A549 treated with CORT108297 at 1 μM for 4 hours (cell line): ENCODE results near the gene UHRF1. TPM values are rescaled to one million over a fixed set of nuclear protein-coding genes. Genes with fewer than 3 reads are reported as not detected.

Experiments
- total RNA-seq: library from RNA; stranded (reverse); fragments of 200-300 nt; extraction: Qiagen RNA extraction; gene quantifications from 5 replicates; pipeline ENCODE4 v1.2.3, GENCODE V29; 2022

UHRF1 gene
- total RNA-seq = 42.9 to 49.8 TPM (median 46.6 TPM) in 5 replicates

DNA sequence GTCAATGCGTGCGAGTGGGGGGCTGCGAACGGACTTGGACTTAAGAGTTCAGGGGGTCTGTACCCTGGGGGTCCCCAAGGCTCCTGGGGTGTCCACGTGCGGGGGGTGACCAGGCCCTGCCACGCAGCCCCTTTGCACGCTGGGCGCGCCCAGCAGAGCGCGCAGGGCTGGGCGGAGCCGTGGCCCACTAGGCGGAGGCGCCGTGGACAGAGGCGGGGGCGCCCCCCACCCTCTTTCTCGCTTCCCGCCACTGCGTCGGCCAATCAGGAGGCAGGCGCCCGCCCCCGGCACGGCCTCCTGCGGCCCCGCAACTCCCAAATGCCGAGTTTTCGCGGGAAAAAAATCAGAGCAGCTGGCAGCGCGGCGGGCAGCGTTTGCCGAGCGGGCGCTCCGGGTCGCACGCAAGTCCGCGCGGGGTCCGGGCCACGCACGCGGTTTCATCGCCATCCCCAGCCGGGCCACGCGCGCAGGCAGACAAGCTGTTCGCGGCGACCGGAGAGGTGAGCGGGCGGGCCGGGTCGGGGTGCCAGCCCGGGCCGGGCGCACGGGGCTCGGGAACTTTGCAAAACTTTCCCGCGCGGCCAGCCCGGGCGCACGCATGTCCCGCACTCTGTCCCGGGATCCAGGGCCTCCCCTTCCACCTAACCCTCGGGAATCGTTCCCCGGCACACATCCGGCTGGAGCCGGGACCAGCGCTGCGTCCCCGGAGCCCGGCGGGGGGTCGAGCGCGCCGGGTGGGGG is at the start of gene UHRF1:
UHRF1 (plus strand) TSS at position 346 of the 741 bp plus-strand sequence. CDS start 1,385 bp downstream, outside the sequence.

DNA sequence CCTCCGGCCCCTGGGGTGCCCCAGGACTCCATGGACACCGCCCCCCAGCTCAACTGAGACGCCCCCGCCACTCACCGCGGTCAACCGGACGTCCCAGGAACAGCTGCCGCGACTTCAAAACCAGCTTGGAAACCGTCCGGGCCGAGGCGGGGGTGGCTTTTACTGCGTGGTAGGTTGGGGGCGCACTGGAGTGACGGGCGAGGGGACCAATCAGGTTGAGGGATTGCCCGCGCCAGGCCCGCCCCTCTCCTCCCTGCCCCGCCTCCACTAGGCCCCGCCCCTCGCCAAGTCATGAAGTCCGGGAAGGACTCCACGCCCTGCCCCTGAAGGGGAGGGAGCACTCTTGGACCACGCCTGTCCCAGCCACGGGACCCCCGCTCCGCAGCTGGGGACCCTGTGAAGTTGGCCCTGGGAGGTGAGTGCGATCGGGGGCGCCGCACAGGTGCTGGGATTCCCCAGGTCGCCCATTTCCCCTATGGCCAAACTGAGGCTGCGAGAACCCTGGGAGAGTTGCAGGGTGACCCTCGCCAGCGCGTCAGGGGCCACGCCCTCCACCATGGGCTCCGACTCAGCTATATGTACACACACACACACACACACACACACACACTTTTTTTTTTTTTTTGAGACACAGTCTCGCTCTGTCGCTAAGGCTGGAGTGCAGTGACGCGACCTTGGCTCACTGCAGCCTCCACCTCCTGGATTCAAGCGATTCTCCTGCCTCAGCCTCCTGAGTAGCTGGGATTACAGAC is 41.6 kb upstream of the UHRF1 start, which contains the start of gene PLIN3:
PLIN3 (minus strand) TSS at position 134 of the 752 bp plus-strand sequence. CDS start 6,273 bp downstream, outside the sequence.

DNA sequence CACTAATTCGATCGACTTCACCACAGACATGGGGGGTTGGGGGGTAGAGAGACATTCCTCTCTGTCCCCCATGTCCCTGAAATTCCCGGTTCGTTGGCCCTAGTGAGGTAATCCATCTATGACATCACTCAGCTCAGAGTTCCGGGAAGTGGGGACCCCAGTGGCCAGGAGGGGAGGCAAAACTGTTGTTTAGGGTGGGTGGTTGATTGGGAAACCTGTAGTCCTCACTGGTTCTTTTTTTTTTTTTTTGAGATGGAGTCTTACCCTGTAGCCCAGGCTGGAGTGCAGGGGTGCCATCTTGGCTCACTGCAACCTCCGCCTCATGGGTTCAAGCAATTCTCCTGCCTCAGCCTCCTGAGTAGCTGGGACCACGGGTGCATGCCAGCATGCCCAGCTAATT is 6.5 kb upstream of the UHRF1 start, which contains the start of gene ARRDC5:
ARRDC5 (minus strand) TSS at position 101 of the 400 bp plus-strand sequence; CDS start at position 30, 71 bp downstream.

DNA sequence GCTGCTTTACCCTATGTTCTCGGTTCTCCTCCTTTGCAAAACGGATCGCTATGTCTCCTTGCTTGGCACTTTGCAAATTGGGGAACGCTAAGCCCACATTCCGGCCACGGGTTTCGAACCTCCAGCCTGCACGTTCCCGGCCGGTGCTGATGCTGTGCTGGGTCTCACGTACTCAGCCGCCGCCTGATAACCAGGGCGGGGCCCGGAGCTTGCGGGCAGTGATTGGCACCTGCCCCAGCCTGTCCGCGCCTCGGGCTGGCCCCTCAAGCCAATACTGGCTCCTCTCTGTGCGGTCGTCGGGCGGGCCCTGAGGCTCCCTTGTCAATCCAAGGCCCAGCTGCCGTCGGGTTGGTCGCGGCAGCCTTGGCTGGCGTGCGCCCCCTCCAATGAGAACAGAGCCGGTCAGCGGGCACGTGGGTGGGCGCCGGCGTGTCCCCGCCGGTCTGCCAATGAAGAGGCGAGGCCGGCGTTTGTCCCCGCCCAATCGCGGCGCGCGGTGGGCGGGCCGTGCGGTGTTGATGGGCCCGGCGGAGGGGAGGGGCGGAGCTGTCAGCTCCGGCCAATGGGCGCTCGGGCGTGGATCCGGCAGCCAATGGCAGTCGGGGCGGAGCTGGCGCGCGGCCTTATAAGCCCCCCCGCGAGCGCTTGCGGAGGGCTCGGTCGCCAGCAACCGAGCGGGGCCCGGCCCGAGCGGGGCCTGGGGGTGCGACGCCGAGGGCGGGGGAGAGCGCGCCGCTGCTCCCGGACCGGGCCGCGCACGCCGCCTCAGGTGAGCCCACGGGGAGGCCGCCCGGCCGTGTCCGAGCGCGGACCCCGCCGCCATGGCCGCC is 59.4 kb downstream of the UHRF1 start, which contains the start of gene KDM4B:
KDM4B (plus strand) TSS at position 652 of the 830 bp plus-strand sequence. CDS start 63,778 bp downstream, outside the sequence.

Other genes starting within 250 kb of the UHRF1 start
- 110 to 145 TPM (median 139 TPM) in 5 replicates for gene MYDGF, start 239.2 kb upstream of the UHRF1 start, total RNA-seq
- 57.7 to 68.5 TPM (median 64.4 TPM) in 5 replicates for gene DPP9, start 185.7 kb upstream of the UHRF1 start, total RNA-seq
- gene FEM1A, start 117.8 kb upstream of the UHRF1 start, total RNA-seq = 5.1 to 5.7 TPM (median 5.4 TPM) in 5 replicates
- 7.3 to 10.1 TPM (median 9.4 TPM) in 5 replicates for gene TICAM1, start 77.8 kb upstream of the UHRF1 start, total RNA-seq
- gene PLIN3, start 41.8 kb upstream of the UHRF1 start, total RNA-seq = 105 to 136 TPM (median 127 TPM) in 5 replicates
- not detected in 5 replicates for gene ARRDC5, start 6.6 kb upstream of the UHRF1 start, total RNA-seq
- 5.6 to 9.0 TPM (median 7.8 TPM) in 5 replicates for gene KDM4B, start 59.6 kb downstream of the UHRF1 start, total RNA-seq